Stimulated activated CD4-positive, alpha-beta T cell treated with anti-CD3 and anti-CD28 coated beads, TNF-alpha, amount 100 ng/mL, for 48 hours (primary cell): Measurements from ENCODE around the gene BEND6.

Source experiments
- DNase-seq, 3 donors: peaks; one replicate each; pipeline ENCODE4 v3.0.0-alpha.2; 2020; ENCODE audit warnings: low read depth in 3 of 3

Gene BEND6

DNA sequence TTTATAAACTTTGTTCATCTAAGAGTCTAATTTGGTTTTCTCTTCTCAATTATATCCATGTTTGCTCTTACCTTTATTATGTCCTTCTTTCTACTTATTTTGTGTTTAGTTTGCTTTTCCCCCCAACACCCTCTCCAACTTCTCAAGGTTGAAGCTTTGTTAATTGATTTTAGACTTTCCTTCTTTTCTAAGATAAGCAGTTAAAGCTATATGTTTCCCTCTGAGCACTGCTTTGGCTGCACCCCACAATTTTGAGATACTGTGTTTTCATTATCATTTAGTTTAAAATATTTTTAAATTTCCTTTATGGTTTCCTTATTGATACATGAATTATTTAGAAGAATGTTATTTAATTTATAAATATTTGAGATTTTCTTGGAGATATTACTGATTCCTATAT, 13.9 kb upstream of the BEND6 start:
- DNase-seq: no peak

DNA sequence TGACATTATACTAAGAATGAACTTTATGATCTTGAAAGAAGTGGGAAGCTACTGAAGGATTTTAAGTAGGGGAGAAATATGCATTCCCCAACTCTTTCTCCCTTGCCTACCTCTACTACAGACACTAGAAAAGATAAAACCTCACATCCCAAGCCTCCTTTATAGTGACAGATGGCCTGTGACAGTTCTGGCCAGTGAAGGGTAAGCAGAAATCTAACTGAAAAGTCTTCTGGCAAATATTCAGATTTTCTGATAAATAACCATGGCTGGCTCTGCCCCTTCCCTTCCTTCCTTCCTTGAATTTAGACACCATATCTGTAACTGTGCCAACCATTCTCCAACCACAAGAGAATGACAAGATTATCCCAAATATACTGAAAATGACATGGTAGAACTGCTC, 10.2 kb upstream of the BEND6 start:
- no peak for DNase-seq

DNA sequence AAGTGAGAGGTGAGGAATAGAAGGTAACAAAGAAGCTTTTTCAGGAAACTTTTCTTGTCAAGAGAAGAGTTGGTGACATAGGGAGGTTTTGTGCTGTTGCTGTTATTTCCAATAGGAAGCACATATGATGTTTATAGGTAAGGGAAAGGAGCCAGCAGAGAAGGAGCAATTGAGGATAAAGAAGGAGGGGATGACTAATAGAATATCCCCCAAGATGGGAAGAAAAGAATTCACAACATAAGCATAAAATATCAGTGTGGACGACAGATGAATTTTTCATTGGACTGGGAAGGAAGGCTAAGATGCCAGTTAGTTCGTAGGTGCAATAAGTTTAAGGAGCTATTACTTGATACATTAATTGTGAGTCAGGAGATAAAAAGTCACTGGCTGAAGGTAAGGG, 8.5 kb upstream of the BEND6 start:
- DNase-seq: no peak

DNA sequence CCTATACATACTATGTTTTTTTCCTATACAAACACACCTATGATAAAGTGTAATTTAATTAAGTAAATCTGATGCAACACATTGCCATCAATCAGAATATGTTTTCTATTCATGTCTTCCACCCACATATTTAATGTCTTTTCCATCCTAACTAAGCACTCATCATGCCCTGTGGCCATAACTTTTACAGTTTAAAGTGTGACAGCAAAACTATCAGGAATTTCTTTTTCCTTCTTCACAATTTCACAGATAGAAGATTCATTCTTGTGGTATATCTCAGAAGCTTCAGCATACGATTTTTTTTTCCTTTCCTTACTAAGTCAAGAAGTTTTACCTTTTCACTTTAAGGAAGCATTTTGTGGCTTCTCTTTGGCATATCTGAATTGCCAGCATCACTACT, 7.0 kb upstream of the BEND6 start:
- no peak for DNase-seq

DNA sequence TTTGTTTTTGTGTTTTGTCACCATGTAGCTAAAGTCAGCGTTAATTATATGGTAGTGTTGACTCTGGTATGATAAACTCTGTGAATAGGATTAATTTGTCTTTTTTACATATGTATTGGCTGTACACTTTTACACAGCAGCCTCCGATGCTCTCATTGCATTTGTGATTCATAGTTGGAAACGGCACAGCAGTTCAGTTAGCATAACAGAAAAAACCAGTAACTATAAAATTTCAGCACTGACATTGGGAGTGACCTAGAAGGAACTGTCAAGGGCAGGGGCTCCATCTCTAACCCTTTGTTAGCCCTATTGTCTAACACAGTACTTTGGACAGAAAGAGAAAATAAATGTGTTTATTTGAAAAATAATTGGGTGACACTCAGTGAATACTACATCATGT, 5.6 kb upstream of the BEND6 start:
- no peak for DNase-seq

DNA sequence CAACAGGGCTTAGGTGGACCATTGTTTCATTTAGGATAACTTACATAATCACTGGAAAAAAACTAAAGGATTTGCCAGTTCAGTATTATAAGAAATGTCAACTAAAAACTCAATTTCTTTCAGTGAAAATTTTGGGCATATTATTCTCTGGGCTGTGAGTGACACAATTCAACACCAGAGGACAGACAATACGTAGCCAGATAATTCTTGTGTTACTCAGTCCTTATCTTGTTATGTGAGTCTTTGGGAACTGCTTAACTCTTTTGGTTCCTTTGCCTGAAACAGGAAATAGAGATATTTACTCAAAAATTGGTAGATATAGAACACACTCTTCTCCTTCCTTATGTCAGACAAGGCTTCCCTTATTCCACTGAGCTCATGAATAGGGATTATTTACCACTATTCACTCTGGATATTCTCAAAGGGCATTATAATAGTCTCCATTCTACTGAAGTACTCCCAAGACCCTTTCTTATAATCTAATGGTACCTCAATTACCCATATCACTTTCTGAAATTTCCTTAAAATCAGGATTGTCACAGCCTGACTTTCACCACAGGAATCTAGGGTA, 4.9 kb upstream of the BEND6 start:
- DNase-seq: no peak

DNA sequence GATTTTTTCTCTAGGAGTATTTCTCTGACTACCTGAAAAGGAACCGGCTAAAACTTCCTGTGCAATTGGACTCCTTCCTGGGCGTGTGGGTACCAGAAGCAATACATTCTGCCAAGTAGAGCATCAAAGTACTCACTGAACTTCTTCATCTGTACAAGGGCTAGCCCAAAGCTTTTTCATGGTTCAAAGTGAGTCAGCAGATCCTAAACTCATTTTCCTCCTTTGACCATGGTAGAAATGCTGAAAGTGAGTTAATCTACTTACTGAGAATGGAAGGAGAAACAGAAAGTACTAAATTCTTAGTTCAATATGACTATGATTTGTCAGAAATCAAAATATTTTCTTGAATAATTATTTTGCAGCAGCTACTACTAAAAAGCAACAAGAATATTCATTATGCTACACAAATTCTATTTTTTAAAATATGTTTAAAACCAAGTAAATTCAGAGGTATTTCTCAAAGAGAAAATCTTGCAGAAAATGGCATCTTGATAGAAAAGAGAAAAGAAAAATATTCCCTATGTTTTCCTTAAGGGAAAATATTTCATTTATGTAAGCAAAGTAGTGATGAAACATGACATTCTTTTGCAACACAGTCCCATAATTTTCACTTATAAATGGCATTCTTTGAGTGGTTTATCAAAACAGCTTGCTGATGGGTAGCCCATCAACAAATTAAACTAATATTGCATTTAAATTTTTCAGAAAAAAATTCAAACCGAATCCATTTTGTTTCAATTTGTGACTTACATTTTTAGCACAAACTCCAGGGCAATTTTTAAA, 3.7 kb upstream of the BEND6 start:
- no peak for DNase-seq

DNA sequence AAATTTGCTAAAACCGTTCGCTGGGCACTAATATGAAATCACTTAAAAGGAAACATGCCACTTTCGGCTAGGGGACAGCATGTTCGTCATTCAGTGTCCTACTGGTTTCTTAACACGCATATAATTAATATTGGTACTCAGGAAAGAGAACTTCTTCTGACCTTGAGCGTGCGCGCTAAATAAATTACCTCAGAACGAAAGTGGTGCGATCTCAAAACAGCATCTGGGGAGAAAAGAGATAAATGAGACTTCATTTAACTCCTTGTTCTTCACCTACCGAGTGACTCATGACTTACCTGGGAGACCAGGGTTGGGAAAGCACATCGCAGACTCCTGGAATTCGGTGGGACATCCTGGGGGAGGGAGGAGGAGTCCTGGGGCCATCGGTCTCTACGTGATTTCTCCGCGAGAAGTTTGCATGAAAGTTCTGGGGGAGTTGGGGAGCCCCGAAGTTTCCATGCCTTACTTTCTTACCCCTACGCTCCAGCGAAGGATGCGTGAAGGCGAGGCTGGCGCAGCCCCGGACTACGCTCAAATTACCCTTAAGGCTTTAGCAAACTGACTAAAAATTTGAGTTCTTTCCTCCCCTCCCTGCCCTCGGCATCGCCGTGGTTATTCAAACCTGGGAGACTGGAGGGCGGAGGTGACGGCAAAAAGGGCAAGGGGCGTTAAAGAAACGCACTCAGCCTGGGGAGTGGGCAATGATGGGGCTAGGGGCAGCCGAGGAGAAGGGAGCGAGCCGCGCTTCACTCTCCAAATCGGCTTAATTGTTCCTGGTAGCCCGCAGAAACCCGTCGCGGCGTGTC, 1.1 kb upstream of the BEND6 start:
- no peak for DNase-seq

DNA sequence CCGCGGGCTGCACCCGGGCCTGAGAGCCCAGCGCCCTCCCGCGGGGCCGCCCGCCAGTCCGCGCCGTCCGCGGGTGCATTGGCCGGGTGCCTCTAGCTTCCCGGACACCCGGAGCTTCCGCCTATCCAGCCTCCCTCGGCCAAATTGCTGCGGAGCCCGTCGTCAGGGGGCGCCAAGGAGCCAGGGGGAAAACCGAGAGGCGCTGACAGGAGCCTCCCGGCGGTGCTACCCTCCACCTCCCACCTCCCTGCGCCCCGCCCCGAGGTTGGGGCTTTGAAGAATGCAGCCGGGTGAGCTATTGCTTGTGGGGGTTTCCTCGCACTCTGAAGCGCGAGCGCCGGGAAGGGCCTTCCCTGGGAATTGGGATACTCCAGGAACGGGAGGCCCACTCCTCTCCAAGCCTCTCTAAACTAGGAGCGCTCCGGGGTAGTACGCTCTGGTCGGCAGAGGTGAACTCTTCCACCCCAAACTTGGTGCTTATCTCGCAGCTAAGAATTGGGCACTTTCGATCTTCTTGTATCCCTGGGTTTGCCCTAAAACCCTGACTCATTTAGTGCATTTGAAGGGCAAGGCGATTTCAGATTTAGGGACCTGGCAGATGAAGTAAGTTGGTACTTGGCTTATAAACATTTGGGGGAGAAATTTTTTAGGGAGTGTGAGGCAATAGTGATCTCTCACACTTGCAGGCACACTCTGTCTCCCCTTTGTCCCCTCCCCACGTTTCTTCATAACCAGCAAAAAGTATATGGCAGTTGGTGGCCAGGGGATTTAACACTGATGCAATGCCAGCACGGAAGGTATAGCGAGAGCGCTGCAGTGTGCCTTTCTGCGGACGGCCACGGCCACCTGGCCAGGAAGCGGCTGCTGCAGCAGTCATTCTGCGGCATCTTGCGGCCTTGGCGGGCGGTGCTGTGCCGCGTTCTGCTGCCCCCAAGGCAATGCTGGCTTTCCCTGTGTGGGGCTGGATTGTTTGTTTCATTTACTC, 556 bp downstream of the BEND6 start:
- peak; percentile 44 to 59 (median 52) for DNase-seq

DNA sequence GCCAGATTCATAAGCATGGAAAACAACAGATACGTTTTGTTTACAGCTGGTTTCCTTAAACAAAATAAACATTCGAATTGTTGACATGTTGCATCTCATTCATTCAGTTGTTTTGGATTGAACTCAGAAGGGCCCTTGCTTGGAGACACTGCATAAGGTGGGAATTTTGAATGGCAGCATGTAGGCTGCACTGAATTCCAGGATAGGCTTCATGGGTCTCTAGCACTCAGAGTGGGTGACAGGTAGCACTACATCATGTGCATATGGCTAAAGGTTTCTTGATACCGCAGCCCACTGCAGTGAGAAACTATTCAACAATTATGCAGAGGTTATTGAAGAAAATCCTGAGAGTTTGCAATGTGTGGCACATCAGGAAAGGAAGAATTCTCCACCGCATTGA, 1.6 kb downstream of the BEND6 start:
- DNase-seq: no peak

DNA sequence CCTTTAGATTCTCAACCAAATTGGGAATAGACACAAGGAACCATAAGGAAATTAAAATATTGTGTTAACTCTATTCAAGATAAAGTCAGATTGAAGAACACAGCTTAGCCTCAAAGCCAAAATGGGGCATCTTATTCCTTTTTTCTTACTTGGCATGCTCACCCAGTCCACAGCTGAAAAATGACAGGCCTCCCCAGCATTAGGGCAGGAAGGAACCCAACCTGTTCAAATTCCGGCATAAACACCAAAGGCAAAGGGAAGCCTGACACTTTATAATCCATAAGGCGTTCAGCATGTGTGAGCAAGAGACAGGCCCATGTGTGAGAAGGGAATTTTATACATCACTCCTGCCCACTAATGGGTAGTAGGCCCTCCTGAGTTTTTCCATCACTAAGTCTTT, 2.9 kb downstream of the BEND6 start:
- no peak for DNase-seq

DNA sequence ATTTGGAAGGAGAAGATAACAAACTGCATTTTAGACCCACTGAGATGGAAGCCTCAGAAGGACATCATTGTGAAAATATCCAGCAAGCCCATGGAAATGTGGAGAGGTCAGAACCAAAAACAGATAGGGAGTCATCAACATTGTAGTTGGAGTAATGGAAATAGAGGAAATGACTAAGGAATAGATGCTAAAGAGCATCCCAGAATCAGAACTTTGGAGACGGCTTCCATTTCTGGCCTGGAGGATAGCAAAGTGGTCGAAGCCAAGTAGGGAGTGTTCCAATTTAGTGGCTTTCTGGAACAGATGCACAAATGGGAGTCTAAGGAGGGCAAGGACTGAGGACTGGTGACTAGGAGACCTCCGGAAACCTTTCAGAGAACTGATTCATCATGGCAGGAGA, 3.6 kb downstream of the BEND6 start:
- DNase-seq: no peak

DNA sequence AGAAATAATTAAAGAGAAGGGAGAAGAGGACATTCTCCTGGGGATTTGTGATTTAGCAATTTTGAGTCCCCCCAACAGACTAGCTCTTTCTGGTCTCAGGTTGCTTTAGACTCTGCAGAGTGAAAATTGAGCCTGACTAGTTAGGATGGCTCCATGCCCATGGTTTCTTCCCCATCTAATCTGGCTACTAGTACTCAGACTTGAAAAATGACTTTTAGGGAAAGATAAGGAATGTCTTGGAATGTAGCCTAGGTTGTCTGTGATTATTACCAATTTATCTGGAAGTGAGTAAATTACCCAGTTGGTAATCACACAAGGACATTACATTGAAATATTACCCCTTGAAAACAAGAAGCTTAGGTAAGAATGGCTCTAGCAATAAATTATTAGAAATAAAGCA, 4.2 kb downstream of the BEND6 start:
- no peak for DNase-seq

DNA sequence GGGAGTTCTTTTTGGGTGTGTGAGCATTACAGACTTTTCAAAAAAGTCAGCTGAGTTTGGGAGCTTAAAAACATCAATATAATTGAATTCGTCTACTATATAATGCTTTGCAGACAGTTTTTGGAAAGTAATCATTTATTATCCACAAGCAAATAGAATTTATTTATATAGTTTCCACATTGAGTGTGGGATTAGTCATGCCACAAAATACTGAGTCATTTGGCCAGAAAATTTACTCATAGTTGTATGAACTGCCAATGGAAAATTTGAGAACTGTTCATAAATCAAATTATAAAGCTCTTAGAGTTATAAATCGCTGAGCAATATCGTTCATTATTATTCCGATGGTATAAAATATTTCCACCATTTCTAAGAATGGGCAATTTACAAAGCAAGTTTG, 5.0 kb downstream of the BEND6 start:
- DNase-seq: no peak

DNA sequence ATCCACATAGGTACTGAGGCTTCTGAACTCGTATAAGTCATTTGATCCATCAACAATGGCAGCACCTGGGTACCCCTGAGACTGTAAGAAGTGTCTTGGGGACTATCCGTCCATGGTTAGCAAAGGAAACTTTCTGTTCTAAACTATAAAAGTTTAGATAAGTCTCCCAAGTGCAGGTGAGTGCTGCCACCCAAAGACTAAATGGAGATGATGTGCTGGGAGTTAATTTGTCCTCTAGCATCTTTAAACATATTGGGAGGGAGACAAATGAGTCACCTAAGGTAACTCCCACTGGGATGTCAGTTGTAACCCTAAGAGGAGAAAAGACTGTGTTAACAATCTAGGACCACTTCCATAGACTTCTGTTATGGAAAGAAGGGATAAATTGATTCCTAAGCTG, 6.2 kb downstream of the BEND6 start:
- DNase-seq: no peak

DNA sequence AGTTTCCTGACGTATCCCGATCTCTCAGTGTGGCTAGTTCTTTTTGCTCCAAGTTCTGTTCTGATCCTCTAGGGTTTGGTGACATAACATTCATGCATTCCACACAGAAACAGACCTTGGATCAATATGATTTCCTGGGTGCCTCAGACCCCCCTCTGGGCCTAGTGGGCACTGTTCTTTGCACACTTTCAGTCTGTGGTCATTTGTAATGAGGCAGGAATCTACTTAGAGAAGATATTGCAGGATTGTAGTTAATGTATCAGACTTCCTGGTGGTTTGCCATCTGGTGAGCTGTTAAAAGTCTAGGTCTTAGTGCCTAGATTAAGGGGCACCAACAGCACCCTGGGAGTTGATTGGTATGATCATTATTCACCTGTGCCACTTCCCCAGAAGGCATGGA, 7.5 kb downstream of the BEND6 start:
- DNase-seq: no peak

DNA sequence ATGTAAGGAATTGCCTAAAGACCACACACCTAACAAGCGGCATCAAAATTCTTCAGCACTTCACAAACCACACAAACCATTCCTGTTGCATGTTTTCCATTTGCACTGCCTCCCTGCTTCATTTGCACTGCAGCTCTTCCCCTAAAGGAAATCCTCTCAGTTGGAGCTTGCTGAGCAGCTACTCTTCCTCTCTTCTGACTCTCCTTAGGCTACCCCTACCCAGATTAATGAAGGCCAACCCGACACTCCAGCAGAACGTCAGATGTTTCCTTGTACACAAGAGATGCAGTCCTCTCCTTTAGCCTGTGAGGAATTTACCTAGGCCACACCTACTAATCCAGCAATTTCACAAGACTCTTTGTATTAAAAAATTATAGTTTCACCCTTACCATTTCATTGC, 8.1 kb downstream of the BEND6 start:
- DNase-seq: no peak

DNA sequence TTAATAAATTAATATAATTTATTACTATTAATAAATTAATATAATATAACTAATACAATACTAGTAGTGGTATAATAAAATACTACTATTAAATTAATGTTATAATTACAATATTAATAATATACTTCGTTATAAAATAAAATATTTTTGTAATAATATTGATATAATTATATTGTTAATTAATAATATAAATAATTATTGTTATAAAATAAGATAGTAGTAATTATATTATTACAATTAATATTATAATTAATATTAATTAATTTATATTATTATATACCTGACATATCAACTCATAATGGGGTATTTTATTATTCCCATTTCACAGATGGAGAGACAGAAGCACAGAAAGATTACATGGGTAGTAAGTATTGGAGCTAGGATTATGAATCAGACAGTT, 8.9 kb downstream of the BEND6 start:
- DNase-seq: no peak

DNA sequence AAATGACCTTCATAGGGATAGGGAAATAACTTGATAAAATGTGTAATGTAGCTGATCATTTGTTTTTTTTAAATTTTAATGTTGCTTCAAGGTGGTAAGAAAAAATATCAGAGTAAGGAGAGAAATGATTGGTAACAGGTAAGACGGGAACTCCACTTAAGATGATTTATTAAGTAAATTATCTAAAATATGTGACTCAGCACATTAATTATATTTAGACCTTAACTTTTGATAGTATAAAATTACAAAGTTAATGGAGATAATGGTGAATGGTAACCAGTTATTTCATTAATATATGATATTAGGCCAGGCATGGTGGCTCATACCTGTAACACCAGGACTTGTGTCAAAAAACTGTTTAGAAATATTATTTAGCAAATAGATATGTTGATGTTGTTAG, 10.2 kb downstream of the BEND6 start:
- DNase-seq: no peak

DNA sequence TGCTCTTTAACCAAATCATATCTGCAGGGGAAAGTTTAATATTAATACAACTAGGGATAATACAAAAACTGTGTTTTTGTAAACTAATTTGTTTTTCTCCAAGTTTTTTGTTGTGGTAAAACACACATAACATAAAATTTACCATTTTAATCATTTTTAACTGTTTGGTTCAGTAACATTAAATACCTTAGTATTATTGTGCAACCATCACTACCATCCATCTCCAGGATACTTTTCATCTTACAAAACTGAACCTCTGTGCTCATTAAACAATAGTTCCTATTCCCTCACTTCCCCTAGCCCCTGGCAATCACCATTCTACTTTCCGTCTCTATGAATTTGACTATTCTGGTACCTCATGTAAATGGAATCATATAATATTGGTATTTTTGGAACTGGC, 15.9 kb downstream of the BEND6 start:
- no peak for DNase-seq

DNA sequence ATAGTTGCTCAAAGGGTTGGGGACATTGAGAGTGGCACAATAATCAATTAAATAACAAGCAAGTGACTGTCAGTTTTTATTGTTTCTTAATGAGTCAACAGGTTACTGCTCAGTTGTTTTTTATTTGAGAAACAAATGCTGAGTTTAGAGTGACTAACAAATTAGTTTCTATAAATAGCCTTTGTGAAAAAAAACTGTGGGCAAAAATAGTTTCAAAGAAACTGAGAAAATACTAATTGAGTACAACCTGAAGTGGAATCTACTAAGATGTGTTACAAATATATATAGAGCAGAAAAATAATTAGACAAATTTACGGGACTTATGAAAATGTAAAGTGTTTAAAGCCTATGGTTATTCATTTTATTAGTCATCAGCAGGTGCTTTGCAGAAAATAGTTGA, 22.3 kb downstream of the BEND6 start:
- DNase-seq: no peak

DNA sequence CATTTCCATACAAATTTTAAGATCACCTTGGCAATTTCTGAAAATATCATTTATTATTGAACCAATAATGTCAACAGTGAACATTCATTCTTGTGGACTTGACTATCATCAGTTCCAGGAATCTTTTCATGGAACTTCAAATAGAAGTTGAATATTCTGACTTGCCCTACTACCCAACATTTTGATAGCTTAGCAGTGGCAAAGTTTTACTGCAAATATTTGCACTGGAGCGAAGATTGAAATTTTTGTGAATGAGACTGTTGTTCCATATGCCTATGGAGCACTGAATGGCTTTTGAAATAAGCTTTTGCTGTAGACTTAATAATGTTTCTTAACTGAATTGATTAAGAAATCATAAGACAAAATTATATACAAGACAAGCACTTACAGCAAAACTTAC, 23.6 kb downstream of the BEND6 start:
- DNase-seq: no peak
